HG03196 (cell line): ENCODE measurements around the gene NOXA1.

Source experiments
- ATAC-seq: cut with Tn5 transposase; IDR thresholded peaks from one replicate; pipeline ENCODE4 v1.9.1; 2021; ENCODE audit not compliant: unreplicated experiment

Gene NOXA1

DNA sequence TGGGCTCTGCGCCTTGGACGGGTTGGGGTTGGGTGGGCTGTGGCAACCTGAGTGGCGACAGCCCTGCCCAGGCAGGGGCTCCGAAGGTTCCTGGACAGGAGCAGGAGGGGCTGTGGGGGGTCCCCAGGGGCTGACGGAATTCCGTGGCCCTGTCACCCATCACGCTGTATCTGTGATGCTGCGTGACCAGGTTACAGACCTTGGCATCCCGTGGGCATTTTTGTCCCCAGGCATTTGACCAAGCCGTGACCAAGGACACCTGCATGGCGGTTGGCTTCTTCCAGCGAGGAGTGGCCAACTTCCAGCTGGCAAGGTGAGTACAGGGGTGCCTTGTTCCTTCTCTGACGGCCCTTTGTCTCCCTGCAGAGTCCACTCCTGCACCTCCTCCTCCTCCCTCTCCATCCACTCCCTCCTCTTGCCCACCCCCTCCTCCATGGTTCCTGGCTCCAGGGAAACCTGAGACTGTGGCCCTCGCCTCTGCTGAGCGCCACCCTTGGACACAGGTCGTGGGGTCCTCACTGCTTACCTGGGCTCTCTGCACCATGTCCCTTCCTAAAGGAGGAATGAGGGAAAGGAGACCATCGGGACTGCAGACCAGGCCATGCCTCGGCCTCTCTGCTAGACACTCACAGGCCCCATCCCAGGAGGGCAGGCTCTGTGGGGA is 3.0 kb downstream of the NOXA1 start:
- no peak for ATAC-seq

DNA sequence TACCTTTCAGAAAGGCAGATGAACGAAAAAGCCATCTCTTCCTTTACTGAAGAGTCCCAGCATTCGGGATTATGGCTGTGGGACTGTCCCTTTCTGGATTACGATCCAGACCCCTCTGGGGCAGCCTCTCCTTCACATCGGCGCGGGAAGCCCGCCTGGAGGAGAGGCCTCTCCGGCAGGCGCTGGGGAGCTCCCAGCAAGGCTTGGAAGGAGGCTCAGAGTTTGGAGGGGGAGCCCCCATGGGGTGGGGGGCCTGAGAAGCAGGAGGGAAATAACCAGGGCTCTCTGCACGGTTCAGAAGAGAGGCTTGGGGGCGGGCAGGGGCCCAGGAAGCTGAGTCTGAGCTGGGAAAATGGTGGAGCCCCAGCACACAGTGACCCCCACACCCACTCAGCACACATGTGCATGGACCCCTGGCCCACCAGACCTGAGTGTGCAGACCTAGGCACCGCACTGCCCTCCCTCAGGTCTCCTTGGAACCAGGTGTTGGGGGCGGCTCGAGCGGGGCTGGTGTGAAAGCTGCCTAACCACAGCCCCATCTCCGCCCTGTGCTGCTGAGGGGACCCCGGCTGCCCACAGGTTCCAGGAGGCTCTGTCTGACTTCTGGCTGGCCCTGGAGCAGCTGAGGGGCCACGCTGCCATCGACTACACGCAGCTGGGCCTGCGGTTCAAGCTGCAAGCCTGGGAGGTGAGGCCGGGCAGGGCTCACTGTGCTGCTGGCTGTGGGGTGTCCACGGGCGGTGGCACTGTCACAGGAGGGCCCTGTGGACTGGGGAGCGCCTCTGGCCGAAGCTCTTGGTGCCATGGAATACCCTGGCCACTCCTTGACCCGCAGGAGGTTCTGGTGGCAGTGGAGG is 4.5 kb downstream of the NOXA1 start:
- no peak for ATAC-seq

DNA sequence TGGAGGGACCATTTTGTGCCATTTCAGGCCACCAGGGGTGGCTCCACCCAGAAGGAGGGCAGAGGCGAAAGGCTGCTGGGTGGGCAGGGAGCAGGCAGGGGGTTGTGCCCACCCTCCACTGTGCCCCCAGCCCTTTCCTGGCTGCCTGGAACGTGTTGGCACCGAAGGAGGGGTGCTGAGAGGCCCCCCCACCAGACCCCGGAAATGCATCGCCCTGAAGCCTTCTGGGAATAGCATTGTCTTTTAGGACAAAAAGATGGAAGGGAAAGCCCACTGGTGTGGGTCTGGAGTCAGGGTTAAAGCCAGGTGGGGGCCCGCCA is 5.1 kb downstream of the NOXA1 start:
- ATAC-seq = no peak

- ATAC-seq = no peak
Measured at GRCh38 chr9:137428841-137429545, 5.8 kb downstream of the NOXA1 start.

GRCh38 chr9:137429546-137429890 is 6.3 kb downstream of the NOXA1 start:
- no peak for ATAC-seq

DNA sequence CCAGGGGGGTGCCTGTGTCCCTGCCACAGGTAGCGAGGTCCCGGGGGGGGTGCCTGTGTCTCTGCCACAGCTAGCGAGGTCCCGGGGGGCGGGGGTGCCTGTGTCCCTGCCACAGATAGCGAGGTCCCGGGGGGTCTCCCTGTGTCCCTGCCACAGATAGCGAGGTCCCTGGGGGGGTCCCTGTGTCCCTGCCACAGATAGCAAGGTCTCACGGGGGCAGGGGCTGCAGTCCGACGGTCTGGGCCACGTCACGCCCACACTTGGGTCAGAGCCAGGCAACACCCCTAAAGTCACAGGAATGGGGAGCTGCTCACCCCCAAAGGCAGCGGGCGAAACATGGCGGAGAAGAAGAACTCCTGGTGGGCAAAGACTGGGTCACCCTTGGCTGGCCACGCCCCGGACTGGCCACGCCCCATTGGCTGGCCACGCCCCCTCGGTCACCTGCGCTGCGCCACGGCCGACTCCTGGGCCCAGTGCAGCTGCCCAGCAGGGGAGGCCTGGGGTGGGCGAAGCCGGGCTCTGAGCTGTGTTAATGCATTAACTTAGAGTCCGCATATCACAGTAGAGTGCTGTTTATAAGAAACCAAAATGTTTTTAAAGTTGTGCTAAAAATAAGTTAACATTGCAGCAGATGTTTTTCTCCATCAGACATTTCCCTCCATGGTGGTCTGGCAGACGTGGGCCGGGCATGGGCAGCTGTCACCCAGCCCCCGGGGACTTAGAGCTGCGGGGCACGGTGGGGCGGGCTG is 7.0 kb downstream of the NOXA1 start:
- ATAC-seq = no peak

DNA sequence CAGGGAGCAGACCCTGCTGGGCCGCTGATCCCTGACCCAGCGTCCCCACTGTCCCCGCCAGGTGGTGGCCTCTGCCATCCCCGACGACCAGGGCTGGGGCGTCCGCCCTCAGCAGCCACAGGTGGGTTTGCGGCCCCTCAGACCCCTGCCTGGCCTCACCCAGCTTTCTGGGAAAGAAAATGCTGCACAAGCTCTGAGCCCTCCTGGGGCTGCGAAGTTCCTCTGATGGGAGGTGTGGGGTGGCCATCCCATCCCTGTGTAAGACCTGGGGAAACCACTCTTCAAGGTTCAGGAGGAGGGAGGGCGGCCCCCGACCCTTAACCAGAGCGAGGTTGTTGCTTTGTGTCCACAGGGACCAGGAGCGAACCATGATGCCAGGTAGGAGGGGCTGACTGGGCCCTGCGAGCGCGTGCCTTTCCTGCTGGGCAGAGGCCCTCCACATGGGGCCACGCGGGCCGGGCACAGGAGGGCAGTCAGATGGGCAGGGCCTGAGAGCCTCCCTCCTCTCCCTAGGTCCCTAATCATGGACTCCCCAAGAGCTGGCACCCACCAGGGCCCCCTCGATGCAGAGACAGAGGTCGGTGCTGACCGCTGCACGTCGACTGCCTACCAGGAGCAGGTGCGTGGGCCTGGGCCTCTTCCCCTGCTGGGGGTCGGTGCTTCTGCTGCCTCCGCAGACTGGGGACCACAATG is 7.7 kb downstream of the NOXA1 start:
- no peak for ATAC-seq

- no peak for ATAC-seq
Measured at GRCh38 chr9:137431416-137431931, 8.3 kb downstream of the NOXA1 start.

- no peak for ATAC-seq
Measured at GRCh38 chr9:137432687-137433348, 9.6 kb downstream of the NOXA1 start.

DNA sequence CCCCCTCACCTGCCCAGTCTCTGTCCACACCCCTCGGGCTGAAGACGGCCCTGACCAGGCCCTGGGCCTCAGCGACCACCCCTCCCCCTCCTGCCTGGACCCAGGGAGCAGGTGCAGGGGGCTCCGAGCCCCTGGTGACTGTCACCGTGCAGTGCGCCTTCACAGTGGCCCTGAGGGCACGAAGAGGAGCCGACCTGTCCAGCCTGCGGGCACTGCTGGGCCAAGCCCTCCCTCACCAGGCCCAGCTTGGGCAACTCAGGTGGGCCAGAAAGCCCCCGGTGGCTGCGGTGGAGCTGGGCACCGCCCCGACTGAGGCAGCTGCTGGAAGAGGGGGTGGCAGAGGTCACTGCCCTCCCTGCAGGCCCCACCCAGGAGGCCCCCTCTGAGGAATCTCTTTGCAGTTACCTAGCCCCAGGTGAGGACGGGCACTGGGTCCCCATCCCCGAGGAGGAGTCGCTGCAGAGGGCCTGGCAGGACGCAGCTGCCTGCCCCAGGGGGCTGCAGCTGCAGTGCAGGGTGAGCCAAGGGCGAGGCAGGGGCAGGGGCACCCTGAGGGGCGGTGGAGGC is 10.2 kb downstream of the NOXA1 start:
- ATAC-seq = no peak

DNA sequence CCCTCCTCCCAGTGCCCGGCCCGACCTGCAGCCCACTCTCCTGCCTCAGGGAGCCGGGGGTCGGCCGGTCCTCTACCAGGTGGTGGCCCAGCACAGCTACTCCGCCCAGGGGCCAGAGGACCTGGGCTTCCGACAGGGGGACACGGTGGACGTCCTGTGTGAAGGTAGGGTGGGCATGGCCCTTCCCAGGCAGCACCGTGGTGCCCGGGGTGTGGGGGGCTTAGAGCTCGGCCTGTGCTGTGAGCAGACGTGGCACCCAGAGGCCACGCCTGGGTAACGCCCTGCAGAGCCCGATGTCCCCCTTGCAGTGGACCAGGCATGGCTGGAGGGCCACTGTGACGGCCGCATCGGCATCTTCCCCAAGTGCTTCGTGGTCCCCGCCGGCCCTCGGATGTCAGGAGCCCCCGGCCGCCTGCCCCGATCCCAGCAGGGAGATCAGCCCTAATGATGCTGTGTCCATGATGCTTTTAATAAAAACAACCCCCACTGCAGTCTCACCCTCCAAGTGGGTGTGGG is 10.8 kb downstream of the NOXA1 start:
- ATAC-seq = no peak

GRCh38 chr9:137434498-137435380 is 11.5 kb downstream of the NOXA1 start:
- ATAC-seq = no peak

DNA sequence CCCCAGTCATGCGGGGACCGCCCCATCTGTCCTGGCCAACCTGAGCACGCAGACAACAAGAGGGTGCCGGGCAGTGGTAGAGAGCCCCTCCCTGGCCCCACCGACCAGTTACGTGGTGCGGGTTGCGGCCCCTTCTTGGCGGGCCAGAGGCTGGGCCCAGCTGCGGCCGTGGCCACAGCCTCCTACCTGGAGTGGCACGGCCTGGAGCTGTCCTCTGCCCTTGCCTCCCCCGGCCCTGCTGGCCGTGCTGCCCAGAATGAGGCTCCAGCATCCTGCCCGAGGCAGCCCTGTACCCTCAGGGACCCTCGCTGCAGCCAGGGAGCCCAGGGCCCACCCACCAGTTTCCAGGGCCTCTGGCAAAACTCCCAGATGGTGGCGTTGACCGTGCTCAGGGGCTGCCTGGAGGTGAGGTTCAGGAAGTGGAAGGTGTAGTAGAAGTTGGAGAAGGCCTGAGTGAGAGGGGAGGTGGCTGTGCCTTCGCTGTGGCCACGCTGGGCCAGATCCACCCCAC is 12.2 kb downstream of the NOXA1 start:
- no peak for ATAC-seq

GRCh38 chr9:137435980-137436760 is 13.0 kb downstream of the NOXA1 start:
- ATAC-seq = no peak

DNA sequence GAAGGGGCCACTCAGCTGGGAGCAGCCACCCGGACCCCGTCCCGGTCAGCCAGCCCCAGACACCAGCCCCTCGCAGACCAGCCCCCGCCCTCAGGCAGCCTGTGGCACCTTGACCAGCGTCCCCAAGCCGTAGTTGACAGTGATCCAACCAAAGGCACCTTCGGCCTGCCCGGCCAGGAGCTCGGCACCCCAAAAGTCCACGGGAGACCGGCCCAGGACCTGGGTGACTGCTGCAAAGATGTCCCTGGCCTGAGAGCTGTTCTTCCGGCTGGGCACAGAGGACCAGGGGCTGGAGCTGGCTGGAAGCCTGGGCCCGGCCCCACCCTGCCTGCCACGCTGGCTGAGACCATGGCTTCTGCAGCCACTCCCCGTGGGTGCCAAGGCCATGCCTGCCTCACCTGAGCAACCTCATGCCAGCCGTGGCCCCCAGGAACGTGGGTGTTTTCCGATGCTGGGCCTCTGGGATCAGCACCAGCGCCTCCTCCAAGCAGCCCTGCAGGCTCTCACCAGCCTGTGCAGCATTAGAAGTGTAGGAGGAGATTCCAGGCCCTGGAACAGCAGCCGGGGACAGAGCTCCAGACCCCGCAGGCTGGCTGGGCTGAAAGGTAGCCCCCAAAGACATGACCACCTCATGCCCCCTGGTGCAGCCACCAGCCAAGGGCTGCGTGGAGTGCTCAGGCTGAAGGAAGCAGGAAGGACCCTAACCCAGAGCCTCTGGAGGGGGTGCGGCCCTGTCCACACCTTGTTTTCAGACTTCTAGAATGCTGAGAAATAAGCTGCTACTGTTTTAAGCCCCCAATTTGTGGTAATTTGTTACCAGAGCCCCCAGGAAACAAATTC is 13.8 kb downstream of the NOXA1 start:
- no peak for ATAC-seq

DNA sequence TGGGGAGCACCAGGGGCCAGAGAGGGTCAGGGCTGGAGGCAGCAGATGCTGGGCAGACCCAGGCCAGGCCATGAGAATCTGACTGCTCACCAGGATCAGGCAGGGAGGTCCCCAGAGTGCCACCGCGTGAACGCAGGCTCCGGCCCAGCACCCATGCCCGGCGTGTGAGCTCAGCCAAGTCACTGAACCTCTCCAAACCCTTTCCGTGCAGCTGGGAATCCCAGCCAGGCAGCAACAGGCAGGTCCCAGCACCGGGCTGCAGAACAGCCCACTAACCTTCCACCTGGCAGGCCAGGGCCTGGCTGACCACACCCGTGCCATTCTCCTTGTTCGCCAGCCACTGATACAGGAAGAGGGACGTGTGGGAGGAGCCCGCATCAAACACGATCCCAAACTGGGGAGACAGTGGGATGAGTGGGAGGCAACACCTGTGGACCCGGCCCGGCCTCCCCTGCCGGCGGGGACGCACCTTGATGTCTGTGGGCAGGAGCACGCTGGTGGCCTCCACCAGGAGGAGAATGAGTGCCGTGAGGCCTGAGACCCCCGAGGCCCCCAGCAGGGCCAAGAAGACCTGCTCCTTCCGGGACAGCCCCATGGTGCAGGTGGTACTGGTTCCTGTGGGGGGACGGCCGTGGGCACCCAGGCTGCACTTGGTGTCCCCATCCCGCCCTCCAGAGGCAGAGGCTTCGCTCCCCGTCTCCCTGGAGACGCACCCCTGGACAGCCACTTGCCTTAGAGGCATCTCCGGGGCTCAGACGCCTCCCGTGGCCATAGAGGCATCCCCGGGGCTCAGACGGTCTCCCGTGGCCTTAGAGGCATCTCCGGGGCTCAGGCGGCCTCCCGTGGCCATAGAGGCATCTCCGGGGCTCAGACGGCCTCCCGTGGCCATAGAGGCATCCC is 14.7 kb downstream of the NOXA1 start:
- no peak for ATAC-seq
